Measurements from ENCODE around the gene SRP14. TPM values are rescaled to one million over a fixed set of nuclear protein-coding genes. Genes with fewer than 3 reads are reported as not detected.
A peak's percentile ranks its signal among the peaks of the same experiment; 100 is the strongest.

Gene SRP14
- total and polyA plus RNA-seq, 7 donors: 304 to 467 (median 342) TPM

GRCh38 chr15:40050788-40051470, 11.9 kb upstream of the SRP14 start:
- DNase-seq: peak; percentile 66
- no peak overlapping the region for H3K4me3 ChIP-seq
- H3K27ac ChIP-seq: no peak overlapping the region
- no peaks in the 10 kb centered on the region for H3K36me3 ChIP-seq
- no peak for TF ChIP-seq POLR2A (IDR thresholded peaks at IDR 0.05)
- no peak for TF ChIP-seq EP300 (IDR thresholded peaks at IDR 0.05)
- no peak for TF ChIP-seq CTCF (IDR thresholded peaks at IDR 0.05)
- TF ChIP-seq POLR2AphosphoS5 (IDR thresholded peaks at IDR 0.05): no peak
- no peaks in the 10 kb centered on the region for H3K9me3 ChIP-seq
- WGBS, 2 donors: 73 to 75% methylated on average over 12 of the region's 12 CpGs
- intact Hi-C loops (cut with DNase I): no loop called here
- H3K4me1 ChIP-seq: peaks cover 0 to 57% (median 38%) of the 10 kb centered on the region in 4 donors
- no peaks in the 10 kb centered on the region for H3K27me3 ChIP-seq

- no peak overlapping the region for H3K4me3 ChIP-seq
- intact Hi-C loops (cut with DNase I): loop anchor here (5.0 kb wide), 1 partner anchor 168 kb away; no protein-coding TSS in a partner anchor
- H3K27ac ChIP-seq: peak overlapping the region in 2 of 4 donors; percentile 0 to 61
- peaks cover 0 to 57% (median 37%) of the 10 kb centered on the region in 4 donors for H3K4me1 ChIP-seq
- no peaks in the 10 kb centered on the region for H3K9me3 ChIP-seq
- no peaks in the 10 kb centered on the region for H3K36me3 ChIP-seq
- 94 to 97% methylated on average over 3 of the region's 3 CpGs for WGBS, 2 donors
- TF ChIP-seq POLR2AphosphoS5 (IDR thresholded peaks at IDR 0.05): no peak
- no peak for TF ChIP-seq CTCF (IDR thresholded peaks at IDR 0.05)
- TF ChIP-seq EP300 (IDR thresholded peaks at IDR 0.05): no peak
- TF ChIP-seq POLR2A (IDR thresholded peaks at IDR 0.05): no peak
- DNase-seq: no peak
- no peaks in the 10 kb centered on the region for H3K27me3 ChIP-seq
These were observed 10.0 kb upstream of the SRP14 start for GRCh38 chr15:40048926-40049475.

GRCh38 chr15:40048211-40048792, 9.3 kb upstream of the SRP14 start:
- intact Hi-C loops (cut with DNase I): loop anchor here (5.0 kb wide), 1 partner anchor 169 kb away; no protein-coding TSS in a partner anchor
- Histone ChIP-seq H3K4me1 (peaks cover 0 to 57% (median 37%) of the 10 kb centered on the region in 4 donors), H3K27me3 (no peaks in the 10 kb centered on the region), H3K36me3 (no peaks in the 10 kb centered on the region), H3K9me3 (no peaks in the 10 kb centered on the region), H3K4me3 (no peak overlapping the region), H3K27ac (peak overlapping the region; percentile 45 to 61 (median 52))
- peak; percentile 59 for DNase-seq
- 49 to 67% methylated on average over 10 of the region's 10 CpGs for WGBS, 2 donors
- TF ChIP-seq POLR2AphosphoS5 (IDR thresholded peaks at IDR 0.05) (no peak), EP300 (IDR thresholded peaks at IDR 0.05) (no peak), CTCF (IDR thresholded peaks at IDR 0.05) (no peak), POLR2A (IDR thresholded peaks at IDR 0.05) (no peak)

- Histone ChIP-seq H3K27me3 (no peaks in the 10 kb centered on the region), H3K36me3 (no peaks in the 10 kb centered on the region), H3K9me3 (no peaks in the 10 kb centered on the region), H3K4me3 (no peak overlapping the region), H3K27ac (peak overlapping the region; percentile 45 to 61 (median 52)), H3K4me1 (peaks cover 0 to 57% (median 37%) of the 10 kb centered on the region in 4 donors)
- TF ChIP-seq EP300 (IDR thresholded peaks at IDR 0.05) (no peak), POLR2AphosphoS5 (IDR thresholded peaks at IDR 0.05) (peak in 1 of 4 donors; percentile 72), POLR2A (IDR thresholded peaks at IDR 0.05) (no peak), CTCF (IDR thresholded peaks at IDR 0.05) (no peak)
- DNase-seq: peak; percentile 78
- WGBS, 2 donors: 22 to 29% methylated on average over 15 of the region's 15 CpGs
- intact Hi-C loops (cut with DNase I): loop anchor here (5.0 kb wide), 1 partner anchor 170 kb away; no protein-coding TSS in a partner anchor
These were observed 8.6 kb upstream of the SRP14 start for GRCh38 chr15:40047415-40048210.

All from sigmoid colon (tissue), 7 donors.